Keratinocyte (primary cell): Measurements from ENCODE around the gene CUL4A. TPM values are rescaled to one million over a fixed set of nuclear protein-coding genes. Genes with fewer than 3 reads are reported as not detected.

Source experiments
- DNase-seq: peaks from one replicate; pipeline ENCODE4 v3.0.0-alpha.2; 2011; ENCODE audit warnings: low read depth, missing footprints, low spot score
- FAIRE-seq: peaks from 2 replicates; lab custom pipeline; 2011; peaks lifted over from hg19 to GRCh38; lab: Jason Lieb, UNC
- H2AFZ ChIP-seq: 2 replicates; pipeline ENCODE4 v1.6.0; 2012; ENCODE audit warnings: low read length, control low read depth, inconsistent platforms; ENCODE audit not compliant: control insufficient read depth
- H3K27ac ChIP-seq: 2 replicates; pipeline ENCODE4 v1.5.1; 2011; ENCODE audit warnings: low read length; ENCODE audit not compliant: control insufficient read depth, insufficient read depth
- H3K27me3 ChIP-seq: 3 replicates; pipeline ENCODE4 v1.6.0; 2011; ENCODE audit warnings: low read length; ENCODE audit not compliant: control insufficient read depth, insufficient read depth; ENCODE audit errors: extremely low read depth
- H3K36me3 ChIP-seq, 2 experiments: 2 replicates in 1 of 2; 3 replicates in 1 of 2; pipeline ENCODE4 v1.5.1; 2011; ENCODE audit warnings: low read length in 2 of 2, mild to moderate bottlenecking in 1 of 2; ENCODE audit not compliant: control insufficient read depth in 2 of 2, insufficient read depth in 2 of 2; ENCODE audit errors: extremely low read depth in 1 of 2
- H3K4me1 ChIP-seq: 3 replicates; pipeline ENCODE4 v1.5.1; 2011; ENCODE audit warnings: low read length; ENCODE audit not compliant: control insufficient read depth, insufficient read depth; ENCODE audit errors: extremely low read depth
- H3K4me2 ChIP-seq: 3 replicates; pipeline ENCODE4 v1.6.0; 2011; ENCODE audit warnings: low read depth, low read length; ENCODE audit not compliant: control insufficient read depth, insufficient read depth; ENCODE audit errors: extremely low read depth
- H3K4me3 ChIP-seq, 3 experiments: fragments of 200-600 bp in 1 of 3; sonication (generic) in 1 of 3; 2 replicates in 2 of 3; 3 replicates in 1 of 3; pipeline ENCODE4 v1.5.1; 2011 to 2016; ENCODE audit warnings: low read length in 3 of 3, mild to moderate bottlenecking in 3 of 3, control low read depth in 2 of 3, inconsistent platforms in 1 of 3, low read depth in 1 of 3, mixed read lengths in 1 of 3, mixed run types in 1 of 3, moderate library complexity in 1 of 3; ENCODE audit not compliant: control insufficient read depth in 2 of 3, insufficient read depth in 2 of 3; ENCODE audit errors: extremely low read depth in 1 of 3
- H3K79me2 ChIP-seq: 2 replicates; pipeline ENCODE4 v1.6.0; 2012; ENCODE audit warnings: low read length; ENCODE audit not compliant: control insufficient read depth, insufficient read depth
- H3K9ac ChIP-seq: 3 replicates; pipeline ENCODE4 v1.6.0; 2011; ENCODE audit warnings: low read length; ENCODE audit not compliant: control insufficient read depth, insufficient read depth; ENCODE audit errors: extremely low read depth
- H3K9me1 ChIP-seq: 3 replicates; pipeline ENCODE4 v1.6.0; 2011; ENCODE audit warnings: low read length; ENCODE audit not compliant: control insufficient read depth, insufficient read depth; ENCODE audit errors: extremely low read depth
- H3K9me3 ChIP-seq: 2 replicates; pipeline ENCODE4 v1.5.1; 2012; ENCODE audit warnings: low read depth, low read length; ENCODE audit not compliant: control insufficient read depth
- H4K20me1 ChIP-seq: 3 replicates; pipeline ENCODE4 v1.6.0; 2011; ENCODE audit warnings: low read length; ENCODE audit not compliant: control insufficient read depth, insufficient read depth; ENCODE audit errors: extremely low read depth
- EZH2 ChIP-seq: IDR thresholded peaks from one replicate; pipeline ENCODE4 v1.6.1; 2012; ENCODE audit warnings: inconsistent platforms, mild to moderate bottlenecking, low read length, moderate library complexity
- dilution Hi-C: fragments of 300-500 bp; cut with MboI; formaldehyde crosslinking; loops from one replicate; pipeline ENCODE4 v1.7.0; 2020; ENCODE audit warnings: low sequenced_read_pairs; ENCODE audit not compliant: extremely low pct_ligation_motif_present
- polyA plus RNA-seq, 5 experiments: library from polyadenylated mRNA; depleted of rRNA in 3 of 5; stranded (reverse) in 3 of 5; stranded (forward) in 1 of 5; unstranded in 1 of 5; fragments of >200 nt; gene quantifications; 1 replicate in 1 of 5; 2 replicates in 3 of 5; 3 replicates in 1 of 5; pipeline versions ENCODE4 v1.2.1 to v1.2.3, GENCODE V29; 2011 to 2012; ENCODE audit warnings: missing spikeins in 2 of 5, low read depth in 1 of 5, low replicate concordance in 1 of 5
- TF ChIP-seq, protein P1 (sequence below), 3 experiments: IDR thresholded peaks in 1 of 3; conservative IDR thresholded peaks in 1 of 3; optimal IDR thresholded peaks in 1 of 3; 2 replicates in 2 of 3; 3 replicates in 1 of 3; pipeline versions ENCODE3 to v1.5.1; 2011; ENCODE audit warnings: low read length in 3 of 3, mild to moderate bottlenecking in 3 of 3, moderate library complexity in 2 of 3, control low read depth in 1 of 3, inconsistent platforms in 1 of 3; ENCODE audit not compliant: insufficient read depth in 2 of 3; ENCODE audit errors: extremely low read depth in 1 of 3

CUL4A gene
- polyA plus RNA-seq, 1 donor (not counting 4 experiments of a cell fraction or from before 2014, with no cell fraction given) = 57.3 TPM

DNA sequence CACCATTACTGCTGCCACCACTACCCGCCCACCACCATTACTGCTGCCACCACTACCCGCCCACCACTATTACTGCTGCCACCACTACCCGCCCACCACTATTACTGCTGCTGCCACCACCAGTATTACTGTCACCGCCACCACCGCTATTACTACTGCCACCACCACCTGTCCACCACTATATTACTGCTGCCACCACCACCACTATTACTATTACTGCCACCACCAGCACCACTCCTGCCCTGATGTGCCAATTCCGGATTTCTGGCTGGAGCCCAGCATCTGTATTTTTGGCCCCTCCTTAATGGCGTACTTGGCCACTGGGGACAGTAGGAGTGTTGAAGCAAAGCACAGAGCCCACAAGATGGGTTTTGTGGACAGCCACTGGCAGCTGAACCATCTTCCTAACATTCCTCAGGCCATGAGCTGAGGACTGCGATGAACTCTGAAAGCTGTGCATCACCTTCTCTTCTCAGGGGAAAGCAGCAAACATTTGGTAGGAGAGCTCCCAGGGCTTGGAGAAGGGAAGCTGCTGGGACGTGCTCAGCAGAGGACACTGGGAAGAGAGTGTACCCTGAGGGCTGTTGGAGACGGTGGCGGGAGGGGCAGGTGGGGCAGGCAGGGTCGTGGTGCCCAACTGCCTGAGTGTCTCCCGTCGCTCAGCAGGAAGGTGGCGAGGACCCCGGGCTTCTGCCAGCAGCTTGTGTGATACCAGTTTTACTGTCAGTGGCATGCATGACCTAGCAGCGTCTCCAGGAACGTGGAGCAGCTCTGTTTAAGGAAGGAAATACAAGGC, 23.0 kb downstream of the CUL4A start:
- no peak overlapping the region for H2AFZ ChIP-seq
- no peaks in the 10 kb centered on the region for H3K27me3 ChIP-seq
- no peak overlapping the region for H3K4me3 ChIP-seq
- H3K27ac ChIP-seq = no peak overlapping the region
- TF ChIP-seq, protein P1, sequence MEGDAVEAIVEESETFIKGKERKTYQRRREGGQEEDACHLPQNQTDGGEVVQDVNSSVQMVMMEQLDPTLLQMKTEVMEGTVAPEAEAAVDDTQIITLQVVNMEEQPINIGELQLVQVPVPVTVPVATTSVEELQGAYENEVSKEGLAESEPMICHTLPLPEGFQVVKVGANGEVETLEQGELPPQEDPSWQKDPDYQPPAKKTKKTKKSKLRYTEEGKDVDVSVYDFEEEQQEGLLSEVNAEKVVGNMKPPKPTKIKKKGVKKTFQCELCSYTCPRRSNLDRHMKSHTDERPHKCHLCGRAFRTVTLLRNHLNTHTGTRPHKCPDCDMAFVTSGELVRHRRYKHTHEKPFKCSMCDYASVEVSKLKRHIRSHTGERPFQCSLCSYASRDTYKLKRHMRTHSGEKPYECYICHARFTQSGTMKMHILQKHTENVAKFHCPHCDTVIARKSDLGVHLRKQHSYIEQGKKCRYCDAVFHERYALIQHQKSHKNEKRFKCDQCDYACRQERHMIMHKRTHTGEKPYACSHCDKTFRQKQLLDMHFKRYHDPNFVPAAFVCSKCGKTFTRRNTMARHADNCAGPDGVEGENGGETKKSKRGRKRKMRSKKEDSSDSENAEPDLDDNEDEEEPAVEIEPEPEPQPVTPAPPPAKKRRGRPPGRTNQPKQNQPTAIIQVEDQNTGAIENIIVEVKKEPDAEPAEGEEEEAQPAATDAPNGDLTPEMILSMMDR (optimal IDR thresholded peaks at IDR 0.05 in 1 of 3, IDR thresholded peaks at IDR 0.05 in 1 of 3, conservative IDR thresholded peaks at IDR 0.05 in 1 of 3; ENCODE audit: extremely low read depth in 1 of 3, insufficient read depth in 2 of 3, low read length in 3 of 3) = no peak
- no peak for TF ChIP-seq EZH2
- H3K79me2 ChIP-seq = peaks cover 3% of the 10 kb centered on the region
- no peak overlapping the region for H3K9ac ChIP-seq
- no peaks in the 10 kb centered on the region for H4K20me1 ChIP-seq
- peaks cover 38 to 40% of the 10 kb centered on the region in 2 experiments for H3K36me3 ChIP-seq
- no peaks in the 10 kb centered on the region for H3K9me3 ChIP-seq
- no peak overlapping the region for H3K4me2 ChIP-seq
- H3K4me1 ChIP-seq = no peaks in the 10 kb centered on the region
- H3K9me1 ChIP-seq = no peaks in the 10 kb centered on the region
- dilution Hi-C loops = no loop called here
- DNase-seq (no peak), FAIRE-seq (no peak)

DNA sequence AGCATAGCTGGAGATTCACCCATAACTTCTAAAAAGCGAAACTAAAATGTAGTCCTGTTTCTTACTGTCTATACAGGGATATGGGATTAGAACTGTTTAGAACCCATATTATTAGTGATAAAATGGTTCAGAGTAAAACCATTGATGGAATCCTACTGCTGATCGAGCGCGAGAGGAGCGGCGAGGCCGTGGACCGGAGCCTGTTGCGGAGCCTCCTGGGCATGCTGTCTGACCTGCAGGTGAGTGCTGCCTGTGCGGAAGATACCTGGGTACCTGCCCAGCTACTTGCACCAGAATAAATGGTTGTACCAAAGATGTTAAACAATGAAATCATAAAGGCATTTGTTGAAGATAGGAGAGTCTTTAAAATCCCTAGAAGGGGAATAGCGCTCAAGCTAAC, 23.7 kb downstream of the CUL4A start:
- DNase-seq (no peak), FAIRE-seq (no peak)
- H3K4me1 ChIP-seq = no peaks in the 10 kb centered on the region
- H3K27me3 ChIP-seq = no peaks in the 10 kb centered on the region
- no peaks in the 10 kb centered on the region for H3K9me3 ChIP-seq
- H3K9ac ChIP-seq = no peak overlapping the region
- H3K9me1 ChIP-seq = no peaks in the 10 kb centered on the region
- peaks cover 36 to 37% of the 10 kb centered on the region in 2 experiments for H3K36me3 ChIP-seq
- H2AFZ ChIP-seq = no peak overlapping the region
- H3K4me3 ChIP-seq = no peak overlapping the region
- dilution Hi-C loops = no loop called here
- TF ChIP-seq EZH2 = no peak
- TF ChIP-seq, protein P1 (optimal IDR thresholded peaks at IDR 0.05 in 1 of 3, IDR thresholded peaks at IDR 0.05 in 1 of 3, conservative IDR thresholded peaks at IDR 0.05 in 1 of 3; ENCODE audit: extremely low read depth in 1 of 3, insufficient read depth in 2 of 3, low read length in 3 of 3) = no peak
- no peaks in the 10 kb centered on the region for H3K79me2 ChIP-seq
- no peak overlapping the region for H3K4me2 ChIP-seq
- no peaks in the 10 kb centered on the region for H4K20me1 ChIP-seq
- H3K27ac ChIP-seq = no peak overlapping the region
